Osteocyte (in vitro differentiated cells): ENCODE data around the gene COBLL1. TPM values are rescaled to one million over a fixed set of nuclear protein-coding genes. Genes with fewer than 3 reads are reported as not detected.

Experiments
- DNase-seq: peaks from one replicate; pipeline ENCODE4 v3.0.0; 2021; ENCODE audit warnings: mixed read lengths; ENCODE audit not compliant: unreplicated experiment; ENCODE audit errors: extremely low spot score
- H3K27ac Mint-ChIP-seq: one replicate; pipeline ENCODE4 v1.8.0; 2021; ENCODE audit warnings: mild to moderate bottlenecking, mixed read lengths; ENCODE audit not compliant: unreplicated experiment
- H3K27me3 Mint-ChIP-seq: one replicate; pipeline ENCODE4 v1.8.0; 2021; ENCODE audit warnings: mixed read lengths; ENCODE audit not compliant: unreplicated experiment
- H3K36me3 Mint-ChIP-seq: one replicate; pipeline ENCODE4 v1.8.0; 2021; ENCODE audit warnings: mixed read lengths; ENCODE audit not compliant: unreplicated experiment
- H3K4me1 Mint-ChIP-seq: one replicate; pipeline ENCODE4 v1.8.0; 2021; ENCODE audit warnings: mixed read lengths; ENCODE audit not compliant: unreplicated experiment
- H3K4me3 Mint-ChIP-seq: one replicate; pipeline ENCODE4 v1.8.0; 2021; ENCODE audit warnings: mild to moderate bottlenecking, moderate library complexity, mixed read lengths; ENCODE audit not compliant: unreplicated experiment
- H3K9me3 Mint-ChIP-seq: one replicate; pipeline ENCODE4 v1.8.0; 2021; ENCODE audit warnings: mixed read lengths; ENCODE audit not compliant: unreplicated experiment
- CTCF ChIP-seq: fragments of 200-600 bp; sonication (generic); IDR thresholded peaks from 2 replicates; pipeline ENCODE4 v1.5.0; 2021; ENCODE audit warnings: antibody characterized with exemption, mild to moderate bottlenecking, moderate library complexity
- total RNA-seq: library from RNA; stranded (reverse); gene quantifications from 2 replicates; pipeline ENCODE4 v1.2.1, GENCODE V29; 2021

COBLL1 gene
- total RNA-seq, 1 donor from 2014 or later, result 8.9 TPM

- H3K36me3 Mint-ChIP-seq, result peaks cover 2% of the 10 kb centered on the region
- H3K9me3 Mint-ChIP-seq, result no peaks in the 10 kb centered on the region
- H3K27ac Mint-ChIP-seq, result peak overlapping the region; percentile 29
- H3K4me3 Mint-ChIP-seq, result no peak overlapping the region
- TF ChIP-seq CTCF, result no peak
- H3K27me3 Mint-ChIP-seq, result no peaks in the 10 kb centered on the region
- H3K4me1 Mint-ChIP-seq, result peaks cover 40% of the 10 kb centered on the region
- no peak for DNase-seq
Observed at GRCh38 chr2:164794432-164795231, 47.0 kb downstream of the COBLL1 start.

GRCh38 chr2:164794016-164794415 is 47.6 kb downstream of the COBLL1 start:
- no peak overlapping the region for H3K4me3 Mint-ChIP-seq
- peaks cover 2% of the 10 kb centered on the region for H3K36me3 Mint-ChIP-seq
- H3K27me3 Mint-ChIP-seq, result no peaks in the 10 kb centered on the region
- no peak for TF ChIP-seq CTCF
- peak overlapping the region; percentile 81 for H3K27ac Mint-ChIP-seq
- peaks cover 40% of the 10 kb centered on the region for H3K4me1 Mint-ChIP-seq
- H3K9me3 Mint-ChIP-seq, result no peaks in the 10 kb centered on the region
- no peak for DNase-seq

GRCh38 chr2:164793529-164793928 is 48.1 kb downstream of the COBLL1 start:
- no peaks in the 10 kb centered on the region for H3K9me3 Mint-ChIP-seq
- peak overlapping the region; percentile 81 for H3K27ac Mint-ChIP-seq
- H3K4me1 Mint-ChIP-seq, result peaks cover 39% of the 10 kb centered on the region
- H3K27me3 Mint-ChIP-seq, result no peaks in the 10 kb centered on the region
- no peak overlapping the region for H3K4me3 Mint-ChIP-seq
- no peak for TF ChIP-seq CTCF
- DNase-seq, result no peak
- H3K36me3 Mint-ChIP-seq, result peaks cover 2% of the 10 kb centered on the region

- peak overlapping the region; percentile 81 for H3K27ac Mint-ChIP-seq
- no peak for TF ChIP-seq CTCF
- DNase-seq, result no peak
- peaks cover 2% of the 10 kb centered on the region for H3K36me3 Mint-ChIP-seq
- no peaks in the 10 kb centered on the region for H3K27me3 Mint-ChIP-seq
- no peaks in the 10 kb centered on the region for H3K9me3 Mint-ChIP-seq
- H3K4me1 Mint-ChIP-seq, result peaks cover 32% of the 10 kb centered on the region
- peak overlapping the region; percentile 12 for H3K4me3 Mint-ChIP-seq
Observed at GRCh38 chr2:164792316-164793170, 49.1 kb downstream of the COBLL1 start.

GRCh38 chr2:164789968-164790367 is 51.7 kb downstream of the COBLL1 start:
- no peaks in the 10 kb centered on the region for H3K27me3 Mint-ChIP-seq
- no peak for TF ChIP-seq CTCF
- peaks cover 44% of the 10 kb centered on the region for H3K4me1 Mint-ChIP-seq
- H3K27ac Mint-ChIP-seq, result no peak overlapping the region
- peaks cover 2% of the 10 kb centered on the region for H3K36me3 Mint-ChIP-seq
- H3K9me3 Mint-ChIP-seq, result no peaks in the 10 kb centered on the region
- no peak for DNase-seq
- no peak overlapping the region for H3K4me3 Mint-ChIP-seq
